Measurements from ENCODE around the gene TRIM39.
A peak's percentile ranks its signal among the peaks of the same experiment; 100 is the strongest.
"Not testable (repeated sequence)": the region's sequence is repeated elsewhere in the genome, so short reads cannot be mapped to it uniquely, and the experiment has no call there.

TRIM39 gene

DNA sequence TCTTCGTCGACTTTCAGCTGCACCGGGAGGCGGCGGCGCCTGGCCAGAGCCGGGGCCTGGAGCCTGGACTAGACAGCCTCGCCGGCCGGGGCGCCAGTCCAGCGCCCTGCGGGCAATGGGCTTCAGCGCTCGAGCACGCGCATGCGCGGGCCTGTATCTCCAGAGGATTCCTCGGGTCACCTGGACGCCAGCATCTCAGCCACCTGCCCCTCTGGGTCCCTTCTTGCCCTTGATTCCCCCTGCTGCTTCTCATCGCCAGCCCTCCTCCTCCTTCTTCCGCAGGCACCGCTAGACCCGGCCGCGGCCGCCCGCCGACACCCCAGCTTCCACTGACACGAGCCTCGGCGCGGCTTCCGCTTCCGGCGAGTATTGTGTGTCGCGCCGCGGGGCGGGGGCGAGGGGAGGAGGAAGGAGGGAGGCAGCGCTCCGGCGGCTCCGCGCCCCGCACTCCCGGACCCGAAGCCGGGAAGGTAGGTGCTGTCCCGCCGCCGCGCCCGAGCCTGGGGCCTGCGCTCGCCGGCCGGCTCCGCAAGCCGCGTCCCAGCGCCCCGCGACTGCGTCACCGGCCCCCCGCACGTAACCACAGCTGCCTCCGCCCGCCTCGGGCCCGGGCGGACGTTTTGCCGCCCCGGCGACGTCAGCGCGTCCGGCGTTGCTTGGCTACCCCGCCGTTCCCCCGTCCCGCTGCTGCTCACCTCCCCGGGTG is at the start of gene TRIM39:
TSS of gene TRIM39 (plus strand) at position 402 of the 706 bp plus-strand sequence. CDS start 2,391 bp downstream, outside the sequence.
- DNase-seq, result peak; percentile 92

- not testable (repeated sequence) for DNase-seq
These were observed 45.7 kb upstream of the TRIM39 start for GRCh38 chr6:30280988-30281387.

DNA sequence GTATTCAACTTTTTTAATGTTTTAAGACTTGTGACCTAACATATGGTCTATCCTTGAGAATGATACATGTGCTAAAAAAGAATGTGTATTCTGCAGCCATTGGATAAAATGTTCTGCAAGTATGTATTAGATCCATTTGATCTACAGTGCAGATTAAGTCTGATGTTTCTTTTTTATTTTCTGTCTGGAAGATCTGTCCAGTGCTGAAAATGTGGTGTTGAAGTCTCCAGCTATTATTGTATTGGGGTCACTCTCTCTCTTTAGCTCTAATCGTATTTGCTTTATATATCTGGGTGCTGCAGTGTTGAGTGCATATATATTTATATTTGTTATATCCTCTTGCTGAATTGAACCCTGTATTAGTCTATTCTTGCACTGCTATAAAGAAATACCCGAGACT is 44.2 kb upstream of the TRIM39 start:
- DNase-seq, result no peak

GRCh38 chr6:30283761-30284160 is 43.0 kb upstream of the TRIM39 start:
- DNase-seq, result no peak

DNA sequence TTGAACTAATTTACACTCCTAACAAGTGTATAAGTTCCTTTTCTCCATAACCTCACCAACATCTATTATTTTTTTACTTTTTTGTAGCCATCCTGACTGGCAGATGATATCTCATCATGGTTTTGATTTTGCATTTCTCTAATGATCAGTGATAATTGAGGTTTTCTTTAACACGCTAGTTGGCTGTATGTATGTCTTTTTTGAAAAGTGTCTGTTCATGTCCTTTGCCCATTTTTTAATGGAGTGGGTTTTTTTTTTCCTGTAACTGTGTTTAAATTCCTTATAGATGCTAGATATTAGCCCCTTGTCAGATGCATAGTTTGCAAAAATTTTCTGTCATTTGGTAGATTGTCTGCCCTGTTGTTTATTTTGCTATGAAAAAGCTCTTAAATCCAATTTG is 39.6 kb upstream of the TRIM39 start:
- DNase-seq, result no peak

DNA sequence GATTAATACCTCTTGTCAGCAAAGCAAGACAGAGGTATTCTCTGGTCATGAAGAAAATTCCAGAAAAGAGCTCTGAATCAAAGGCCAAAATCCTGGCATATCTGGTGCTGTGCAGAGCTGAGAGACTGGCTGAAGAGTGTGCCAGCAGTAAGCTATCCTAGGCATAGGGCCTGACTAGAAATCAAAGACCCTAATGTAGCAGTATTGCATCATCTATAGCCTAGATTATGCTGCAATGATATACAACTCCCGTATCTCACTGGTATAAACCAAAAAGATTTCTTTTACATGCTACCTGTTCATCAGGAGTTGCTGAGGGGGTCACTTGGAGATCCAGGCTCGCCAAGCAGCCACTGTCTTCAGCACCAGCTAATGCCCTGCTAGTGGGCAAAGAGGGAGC is 30.9 kb upstream of the TRIM39 start:
- no peak for DNase-seq

- no peak for DNase-seq
These were observed 22.7 kb upstream of the TRIM39 start for GRCh38 chr6:30304002-30304401.

DNA sequence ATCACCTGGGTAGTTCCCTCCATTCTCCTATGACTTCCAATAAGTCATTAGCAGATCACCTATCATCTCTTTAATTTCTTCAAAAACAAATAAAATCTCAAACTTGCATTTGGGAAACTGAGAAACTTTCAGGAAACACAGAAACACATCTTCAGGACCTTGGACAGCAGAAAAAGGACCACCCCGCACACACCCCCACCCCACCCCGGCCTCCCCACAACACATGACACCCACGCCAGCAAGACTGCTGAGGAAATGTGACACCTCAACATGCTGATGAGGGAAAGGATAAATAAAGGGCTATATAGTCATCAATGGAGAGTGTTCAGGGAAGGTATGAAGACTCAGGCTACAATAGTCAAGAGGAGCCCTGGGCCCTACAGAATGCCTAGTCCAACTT is 15.6 kb upstream of the TRIM39 start:
- no peak for DNase-seq

GRCh38 chr6:30311671-30312070 is 15.1 kb upstream of the TRIM39 start:
- DNase-seq, result no peak

- DNase-seq, result no peak
These were observed 14.5 kb upstream of the TRIM39 start for GRCh38 chr6:30312266-30312665.

- no peak for DNase-seq
These were observed 13.9 kb upstream of the TRIM39 start for GRCh38 chr6:30312676-30313321.

DNA sequence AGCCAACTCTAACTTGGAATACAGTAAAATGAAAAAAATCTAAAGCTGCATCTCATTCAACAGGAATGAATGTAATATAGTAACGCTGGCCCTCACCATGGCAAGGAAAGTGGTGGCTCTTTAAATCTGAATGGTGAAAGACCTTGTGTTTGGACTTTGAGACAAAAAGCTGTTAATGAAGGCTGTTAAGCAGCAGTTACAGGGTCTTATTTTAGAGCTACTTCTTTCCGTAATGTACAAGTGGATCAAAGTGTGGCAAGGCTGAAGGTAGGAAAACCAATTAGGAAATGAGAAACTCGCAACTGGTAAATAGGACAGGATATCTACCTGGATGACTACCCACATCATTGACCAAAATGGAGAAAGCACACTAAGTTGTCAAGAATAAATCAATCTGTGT is 11.6 kb upstream of the TRIM39 start:
- DNase-seq, result no peak

DNA sequence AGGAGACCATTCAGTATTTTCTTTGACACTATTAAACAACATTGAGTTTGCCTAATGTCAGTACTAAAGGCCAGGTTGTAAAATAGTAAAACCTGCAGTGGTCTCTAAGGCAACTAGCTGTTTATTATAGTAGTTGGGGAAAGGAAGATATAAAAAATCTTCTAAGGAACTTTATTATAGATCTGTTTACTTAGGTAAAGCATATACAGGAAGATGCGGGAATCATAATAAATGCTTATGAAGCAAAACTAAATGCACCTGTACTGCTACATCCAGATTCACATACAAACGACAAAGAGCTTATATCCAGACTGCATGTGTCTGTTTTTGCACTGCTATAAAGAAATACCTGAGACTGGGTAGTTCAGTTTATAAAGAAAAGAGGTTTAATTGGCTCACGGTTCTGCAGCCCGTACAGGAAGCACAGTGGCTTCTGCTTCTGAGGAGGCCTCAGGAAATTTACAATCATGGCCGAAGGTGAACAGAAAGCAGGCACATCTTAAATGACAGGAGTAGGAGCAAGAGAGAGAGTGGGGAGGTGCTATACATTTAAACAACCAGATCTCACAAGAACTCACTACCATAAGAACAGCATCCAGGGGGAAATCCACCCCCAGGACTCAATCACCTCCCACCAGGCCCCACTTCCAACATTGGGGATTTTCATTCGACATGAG is 8.7 kb upstream of the TRIM39 start:
- DNase-seq, result no peak

GRCh38 chr6:30319146-30319835 is 7.4 kb upstream of the TRIM39 start:
- DNase-seq, result no peak

DNA sequence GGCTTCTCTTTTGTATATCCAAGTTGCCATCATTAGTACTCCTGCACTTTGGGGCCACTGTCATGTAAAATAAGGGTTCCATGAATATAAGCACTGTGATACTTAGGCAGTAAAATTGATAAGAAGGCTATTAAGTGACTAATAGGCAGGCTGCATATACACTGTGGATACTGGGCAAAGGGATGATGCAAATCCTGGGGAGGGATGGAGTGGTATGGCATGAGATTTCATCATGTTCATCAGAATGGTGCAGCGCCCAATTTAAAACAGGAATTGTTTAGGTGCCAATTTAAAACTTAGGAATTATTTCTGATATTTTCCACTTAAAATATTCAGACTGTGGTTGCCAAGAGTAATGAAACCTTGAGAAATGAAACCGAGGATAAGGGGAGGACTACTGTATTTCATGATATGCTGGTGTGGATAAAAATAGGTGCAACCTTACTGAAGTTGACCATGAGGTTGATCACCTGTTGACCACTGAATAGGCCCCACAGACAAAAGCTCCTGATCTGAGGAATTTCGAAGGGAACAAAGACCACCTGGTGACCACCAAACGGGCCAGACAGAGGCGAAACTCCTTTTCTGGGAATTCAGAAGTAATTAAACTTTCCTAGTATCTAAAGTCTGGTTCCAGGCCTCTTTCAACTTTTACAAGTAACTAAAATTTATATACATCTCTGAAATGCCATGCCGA is 4.9 kb upstream of the TRIM39 start:
- no peak for DNase-seq

- no peak for DNase-seq
These were observed 3.9 kb upstream of the TRIM39 start for GRCh38 chr6:30322527-30323501.

DNA sequence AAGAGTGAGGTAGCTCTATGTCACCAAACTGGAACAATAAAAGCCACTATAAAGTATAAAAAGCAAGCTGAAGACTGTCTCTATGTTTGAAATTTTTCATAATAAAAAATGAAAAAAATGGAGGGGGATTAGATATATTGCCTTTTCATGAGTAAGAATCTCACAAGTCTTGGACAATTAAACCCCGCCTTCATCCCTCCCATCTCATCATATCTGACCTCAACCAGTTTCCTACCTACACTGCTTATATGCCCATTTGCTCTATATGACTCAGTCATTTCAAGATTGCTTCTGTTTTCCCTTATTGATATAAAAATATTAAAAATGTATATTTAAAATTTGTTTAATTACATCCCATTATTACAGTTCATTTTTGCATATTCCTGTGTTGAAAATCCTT is 2.9 kb upstream of the TRIM39 start:
- no peak for DNase-seq

DNA sequence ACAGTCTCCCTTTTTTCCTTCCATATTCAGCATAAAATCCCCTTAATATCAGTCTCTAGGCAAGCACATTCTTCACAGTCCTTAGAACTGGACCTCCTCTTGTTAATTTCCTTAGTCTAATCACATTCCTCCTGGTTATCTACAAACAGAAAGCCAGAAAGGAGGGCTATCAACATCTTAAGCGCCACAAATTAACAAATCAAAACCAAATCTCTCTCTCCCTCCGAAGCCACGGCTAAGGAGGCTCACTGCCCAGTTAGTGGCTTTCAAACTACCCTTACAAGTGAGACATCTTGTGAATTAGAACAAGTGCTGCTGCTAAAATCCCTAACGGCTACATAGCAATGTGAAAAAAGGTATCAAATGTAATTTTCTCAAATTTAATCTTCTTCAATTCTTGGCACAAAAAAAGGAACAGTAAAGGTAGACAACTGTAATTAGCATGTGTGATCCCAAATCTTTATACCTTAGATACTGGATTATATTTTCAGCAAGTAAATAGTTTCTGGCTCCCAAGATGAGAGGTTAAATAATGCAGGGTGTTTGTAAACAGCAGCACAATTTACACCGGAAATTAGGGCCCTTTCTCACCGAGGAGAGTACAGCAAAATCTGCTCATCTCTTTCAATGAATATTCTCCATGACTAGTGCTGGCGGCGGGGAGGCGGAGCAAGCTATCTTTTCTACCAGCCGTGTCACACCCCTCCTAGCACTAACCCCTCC is 1.4 kb upstream of the TRIM39 start:
- no peak for DNase-seq

GRCh38 chr6:30325873-30326525 is 728 bp upstream of the TRIM39 start:
- DNase-seq, result peak; percentile 54

DNA sequence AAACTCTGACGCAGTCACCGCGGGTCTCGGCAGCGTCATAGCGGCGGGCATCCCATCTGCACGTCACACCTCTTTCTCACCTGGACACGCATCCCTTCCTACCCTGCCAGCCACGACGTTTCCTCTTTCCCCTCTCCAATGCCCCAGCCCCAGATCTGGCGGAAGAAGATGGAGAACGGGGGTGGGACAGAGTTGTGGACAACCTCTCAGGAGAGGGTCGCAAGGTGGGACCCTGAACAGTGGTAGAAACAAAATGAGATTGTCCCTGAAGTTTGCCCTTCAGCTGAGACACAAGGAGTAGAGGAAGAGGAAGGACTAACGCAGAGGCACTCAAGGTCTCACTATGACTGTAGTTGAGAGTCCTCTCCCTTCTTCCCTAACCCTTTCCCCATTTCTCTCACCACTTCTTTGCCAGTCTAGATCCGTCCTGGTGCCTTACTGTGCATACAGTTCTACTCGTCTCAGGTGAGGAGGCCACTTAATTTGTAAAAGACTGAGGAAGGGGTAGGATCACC is 562 bp downstream of the TRIM39 start:
- DNase-seq, result no peak
